ENCODE results near the gene TBC1D19. TPM values are rescaled to one million over a fixed set of nuclear protein-coding genes. Genes with fewer than 3 reads are reported as not detected.
"Not testable (repeated sequence)": the region's sequence is repeated elsewhere in the genome, so short reads cannot be mapped to it uniquely, and the experiment has no call there.

TBC1D19 gene
- polyA plus RNA-seq, 1 experiment: 37.0 TPM

DNA sequence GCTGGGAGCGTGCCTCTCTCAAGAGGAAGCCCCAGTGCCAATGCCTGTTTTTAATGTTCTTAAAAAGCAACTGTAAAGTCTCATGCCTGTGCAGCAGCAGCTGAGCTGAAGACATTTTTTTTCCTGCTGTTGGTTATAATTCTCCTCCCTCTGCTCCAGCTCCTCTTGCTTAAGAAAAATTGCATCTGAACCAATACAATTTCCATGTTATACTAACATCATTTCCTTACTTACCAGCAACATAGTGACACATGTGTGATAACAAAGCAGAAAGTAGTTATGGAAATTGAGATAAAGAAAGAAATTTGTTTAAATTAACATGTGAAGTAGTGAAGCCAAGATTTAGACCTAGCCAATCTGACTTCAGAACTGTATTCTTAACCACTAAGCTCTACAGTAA lies 101.4 kb downstream of the TBC1D19 start:
- H3K9me3 ChIP-seq (ENCODE audit: control insufficient read depth, insufficient read depth, low read length): no peaks in the 10 kb centered on the region
- ChIA-PET POLR2A (no interaction called here), CTCF (interaction anchor here (0.9 kb wide), 1 partner anchor 35 kb away, joined by 3 read pairs; no protein-coding TSS in a partner anchor)
- H3K27ac ChIP-seq (ENCODE audit: low read depth, low read length): no peak overlapping the region
- TF ChIP-seq, protein P1, sequence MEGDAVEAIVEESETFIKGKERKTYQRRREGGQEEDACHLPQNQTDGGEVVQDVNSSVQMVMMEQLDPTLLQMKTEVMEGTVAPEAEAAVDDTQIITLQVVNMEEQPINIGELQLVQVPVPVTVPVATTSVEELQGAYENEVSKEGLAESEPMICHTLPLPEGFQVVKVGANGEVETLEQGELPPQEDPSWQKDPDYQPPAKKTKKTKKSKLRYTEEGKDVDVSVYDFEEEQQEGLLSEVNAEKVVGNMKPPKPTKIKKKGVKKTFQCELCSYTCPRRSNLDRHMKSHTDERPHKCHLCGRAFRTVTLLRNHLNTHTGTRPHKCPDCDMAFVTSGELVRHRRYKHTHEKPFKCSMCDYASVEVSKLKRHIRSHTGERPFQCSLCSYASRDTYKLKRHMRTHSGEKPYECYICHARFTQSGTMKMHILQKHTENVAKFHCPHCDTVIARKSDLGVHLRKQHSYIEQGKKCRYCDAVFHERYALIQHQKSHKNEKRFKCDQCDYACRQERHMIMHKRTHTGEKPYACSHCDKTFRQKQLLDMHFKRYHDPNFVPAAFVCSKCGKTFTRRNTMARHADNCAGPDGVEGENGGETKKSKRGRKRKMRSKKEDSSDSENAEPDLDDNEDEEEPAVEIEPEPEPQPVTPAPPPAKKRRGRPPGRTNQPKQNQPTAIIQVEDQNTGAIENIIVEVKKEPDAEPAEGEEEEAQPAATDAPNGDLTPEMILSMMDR (IDR thresholded peaks at IDR 0.05; ENCODE audit: low read depth, low read length): no peak
- no peak for DNase-seq (ENCODE audit: low read depth, low spot score)
- no peak overlapping the region for H3K4me3 ChIP-seq (ENCODE audit: low read depth, low read length)
- no peaks in the 10 kb centered on the region for H3K27me3 ChIP-seq (ENCODE audit: control insufficient read depth, insufficient read depth, low read length)

DNA sequence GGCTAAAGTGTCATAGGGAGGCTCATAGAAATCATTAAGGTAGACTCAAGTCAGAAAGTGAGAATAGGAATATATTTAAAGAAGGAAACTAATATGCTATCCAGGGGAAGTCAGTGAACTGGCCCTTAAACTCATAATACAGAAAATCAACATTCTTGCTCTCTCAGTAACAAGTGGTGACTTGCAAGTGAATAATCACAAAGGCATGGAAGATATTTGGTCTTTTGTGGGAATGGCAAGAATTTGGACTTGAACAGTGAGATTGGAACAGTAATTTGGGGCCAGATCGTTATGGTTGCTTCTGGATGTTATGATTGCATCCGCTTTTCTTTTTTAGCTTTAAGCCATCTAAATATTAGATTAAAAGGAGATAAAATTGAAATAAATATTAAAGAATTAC lies 103.8 kb downstream of the TBC1D19 start:
- Histone ChIP-seq H3K4me3 (ENCODE audit: low read depth, low read length) (no peak overlapping the region), H3K9me3 (ENCODE audit: control insufficient read depth, insufficient read depth, low read length) (no peaks in the 10 kb centered on the region), H3K27me3 (ENCODE audit: control insufficient read depth, insufficient read depth, low read length) (no peaks in the 10 kb centered on the region), H3K27ac (ENCODE audit: low read depth, low read length) (no peak overlapping the region)
- ChIA-PET POLR2A (no interaction called here), CTCF (no interaction called here)
- TF ChIP-seq, protein P1 (IDR thresholded peaks at IDR 0.05; ENCODE audit: low read depth, low read length): no peak
- peak; percentile 70 for DNase-seq (ENCODE audit: low read depth, low spot score)

DNA sequence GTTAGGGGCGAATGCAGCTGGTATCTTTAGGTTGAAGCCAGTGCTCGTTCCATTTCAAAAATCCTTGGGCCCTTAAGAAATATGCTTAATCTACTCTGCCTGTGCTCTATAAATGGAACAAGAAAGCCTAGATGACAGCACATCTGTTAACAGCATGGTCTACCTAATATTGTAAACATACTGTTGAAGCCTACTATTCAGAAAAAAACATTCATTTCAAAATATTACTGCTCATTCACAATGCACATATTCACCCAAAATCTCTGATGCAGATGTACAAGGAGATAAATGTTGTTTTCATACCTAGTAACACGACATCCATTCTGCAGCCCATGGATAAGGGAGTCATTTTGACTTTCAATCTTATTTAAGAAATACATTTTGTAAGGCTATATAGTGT lies 106.6 kb downstream of the TBC1D19 start:
- H3K27me3 ChIP-seq (ENCODE audit: control insufficient read depth, insufficient read depth, low read length): no peaks in the 10 kb centered on the region

DNA sequence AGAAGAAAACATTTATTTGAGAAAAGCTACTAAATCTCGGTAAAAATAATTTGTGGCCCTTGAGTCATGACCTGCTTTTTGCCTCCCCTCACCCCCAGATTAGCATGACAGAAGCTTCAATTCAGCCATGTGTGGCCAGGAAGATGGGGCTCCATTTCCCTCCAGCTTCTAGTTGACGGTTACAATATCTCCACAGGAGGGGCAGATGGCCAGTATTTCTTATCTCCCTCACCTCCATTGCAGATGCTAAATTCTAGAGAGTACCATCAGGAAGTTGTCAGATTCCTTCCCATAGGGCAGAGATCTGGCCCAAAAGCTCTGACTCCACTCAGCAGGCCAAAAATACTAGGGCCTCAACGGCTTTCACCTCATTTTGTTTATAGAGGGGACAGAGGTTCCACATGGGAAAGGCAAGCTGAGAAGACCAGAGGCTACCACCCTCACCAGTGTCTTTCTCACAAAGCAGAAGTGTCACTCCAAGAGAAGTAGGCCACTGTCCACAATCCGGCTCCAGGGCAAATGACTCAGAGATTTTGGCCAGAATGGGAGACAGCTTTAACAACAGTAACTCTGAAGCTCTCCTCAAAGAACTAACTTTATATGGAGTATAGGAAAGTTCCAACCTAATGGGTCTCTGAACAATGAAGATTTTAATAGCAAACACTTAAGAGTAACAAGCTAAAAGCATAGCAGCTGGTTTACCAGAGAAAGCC lies 108.3 kb downstream of the TBC1D19 start:
- Histone ChIP-seq H3K27ac (ENCODE audit: low read depth, low read length) (no peak overlapping the region), H3K4me3 (ENCODE audit: low read depth, low read length) (no peak overlapping the region), H3K27me3 (ENCODE audit: control insufficient read depth, insufficient read depth, low read length) (no peaks in the 10 kb centered on the region), H3K9me3 (ENCODE audit: control insufficient read depth, insufficient read depth, low read length) (peaks cover 4% of the 10 kb centered on the region; the same call in 1 of the 2 replicates)
- DNase-seq (ENCODE audit: low read depth, low spot score): no peak
- ChIA-PET CTCF (no interaction called here), POLR2A (no interaction called here)
- TF ChIP-seq, protein P1 (IDR thresholded peaks at IDR 0.05; ENCODE audit: low read depth, low read length): no peak

More for the DNA sequence above, 106.6 kb downstream of the TBC1D19 start:
- TF ChIP-seq, protein P1 (IDR thresholded peaks at IDR 0.05; ENCODE audit: low read depth, low read length): no peak
- Histone ChIP-seq H3K4me3 (ENCODE audit: low read depth, low read length) (no peak overlapping the region), H3K9me3 (ENCODE audit: control insufficient read depth, insufficient read depth, low read length) (peaks cover 4% of the 10 kb centered on the region; the same call in 1 of the 2 replicates), H3K27ac (ENCODE audit: low read depth, low read length) (no peak overlapping the region)
- CTCF ChIA-PET: no interaction called here
- no peak for DNase-seq (ENCODE audit: low read depth, low spot score)
- POLR2A ChIA-PET: no interaction called here

DNA sequence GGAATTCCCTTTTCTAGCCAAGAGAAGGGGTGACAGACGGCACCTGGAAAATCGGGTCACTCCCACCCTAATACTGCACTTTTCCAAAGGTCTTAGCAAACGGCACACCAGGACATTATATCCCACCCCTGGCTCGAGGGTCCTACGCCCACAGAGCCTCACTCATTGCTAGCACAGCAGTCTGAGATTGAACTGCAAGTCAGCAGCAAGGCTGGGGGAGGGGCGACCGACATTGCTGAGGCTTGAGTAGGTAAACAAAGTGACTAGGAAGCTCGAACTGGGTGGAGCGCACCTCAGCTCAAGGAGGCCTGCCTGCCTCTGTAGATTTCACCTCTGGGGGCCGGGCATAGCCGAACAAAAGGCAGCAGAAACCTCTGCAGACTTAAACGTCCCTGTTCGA lies 110.2 kb downstream of the TBC1D19 start:
- DNase-seq (ENCODE audit: low read depth, low spot score); CTCF ChIA-PET; H3K4me3 ChIP-seq (ENCODE audit: low read depth, low read length); H3K27ac ChIP-seq (ENCODE audit: low read depth, low read length); H3K9me3 ChIP-seq (ENCODE audit: control insufficient read depth, insufficient read depth, low read length); H3K27me3 ChIP-seq (ENCODE audit: control insufficient read depth, insufficient read depth, low read length): not testable (repeated sequence)
- POLR2A ChIA-PET: interaction anchor here (0.5 kb wide), 1 partner anchor 166 kb away, joined by 3 read pairs; the partner anchor contains the start of gene STIM2
